GM19043 (cell line): ENCODE data around the gene C2CD2.

Source experiments
- ATAC-seq: cut with Tn5 transposase; IDR thresholded peaks from one replicate; pipeline ENCODE4 v1.9.1; 2021; ENCODE audit warnings: low read depth; ENCODE audit not compliant: unreplicated experiment

Gene C2CD2

GRCh38 chr21:41916888-41917433 lies 36.9 kb downstream of the C2CD2 start:
- ATAC-seq, result no peak

GRCh38 chr21:41914965-41915364 lies 38.9 kb downstream of the C2CD2 start:
- no peak for ATAC-seq

DNA sequence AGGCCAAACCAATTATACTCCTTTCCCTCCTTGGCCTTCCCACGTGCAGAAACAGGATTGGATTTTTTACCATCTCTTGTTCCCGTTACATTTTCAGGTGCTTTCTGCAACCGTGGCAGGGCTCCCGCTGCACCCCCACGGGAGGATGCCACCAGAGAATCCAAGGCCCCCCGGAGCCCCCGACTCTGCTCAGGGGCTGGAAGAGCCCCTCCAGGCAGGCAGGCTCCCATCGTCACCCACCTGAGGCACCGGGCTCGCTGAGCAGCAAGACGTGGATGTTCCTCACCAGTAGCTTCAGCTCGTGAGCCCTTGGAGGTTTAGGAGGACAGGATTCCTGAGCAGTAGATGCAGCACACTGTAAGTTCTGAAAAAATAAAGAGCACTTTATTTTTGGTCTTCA lies 39.5 kb downstream of the C2CD2 start:
- no peak for ATAC-seq

- no peak for ATAC-seq
These were observed 40.6 kb downstream of the C2CD2 start for GRCh38 chr21:41913230-41913629.

DNA sequence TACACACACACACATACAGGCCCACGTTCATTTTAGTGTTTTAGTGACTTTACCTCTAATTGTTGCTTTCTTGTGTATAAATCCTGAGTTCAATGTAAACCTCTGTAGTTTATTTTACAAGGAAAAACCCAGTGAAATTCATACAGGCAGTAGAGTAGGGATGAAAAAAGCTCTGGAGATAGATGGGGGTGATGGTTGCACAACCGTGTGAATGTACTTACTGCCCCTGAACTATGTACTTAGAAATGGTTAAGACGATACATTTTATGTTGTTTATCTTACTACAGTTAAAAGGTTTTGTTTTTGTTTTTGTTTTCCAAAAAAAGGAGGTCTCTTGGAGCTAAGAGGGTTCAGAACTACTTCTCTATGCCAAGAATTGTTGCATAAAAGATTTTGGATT lies 45.0 kb downstream of the C2CD2 start:
- ATAC-seq, result no peak

GRCh38 chr21:41907496-41908258 lies 46.1 kb downstream of the C2CD2 start:
- no peak for ATAC-seq

GRCh38 chr21:41906770-41907169 lies 47.0 kb downstream of the C2CD2 start:
- ATAC-seq, result no peak

- ATAC-seq, result no peak
These were observed 50.1 kb downstream of the C2CD2 start for GRCh38 chr21:41903559-41904351.

- ATAC-seq, result no peak
These were observed 50.9 kb downstream of the C2CD2 start for GRCh38 chr21:41902946-41903345.

DNA sequence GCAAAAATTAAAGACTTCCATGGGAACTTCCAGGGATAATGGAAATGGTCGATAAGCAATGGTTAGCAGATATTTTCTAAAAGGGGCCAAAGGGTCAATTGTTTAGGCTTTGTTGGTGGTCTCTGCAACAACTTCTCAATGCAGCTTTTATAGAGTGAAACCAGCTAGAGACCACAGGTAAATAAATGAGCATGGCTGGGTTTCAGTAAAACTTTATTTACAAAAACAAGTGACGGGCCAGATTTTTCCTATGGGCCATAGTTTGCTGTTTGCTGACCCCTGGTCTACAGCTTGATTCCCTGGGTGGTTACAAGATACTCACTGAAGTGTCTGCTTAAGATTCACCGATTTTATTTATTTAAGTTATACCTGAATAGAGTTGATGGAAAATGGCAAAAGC lies 52.0 kb downstream of the C2CD2 start:
- ATAC-seq, result no peak

DNA sequence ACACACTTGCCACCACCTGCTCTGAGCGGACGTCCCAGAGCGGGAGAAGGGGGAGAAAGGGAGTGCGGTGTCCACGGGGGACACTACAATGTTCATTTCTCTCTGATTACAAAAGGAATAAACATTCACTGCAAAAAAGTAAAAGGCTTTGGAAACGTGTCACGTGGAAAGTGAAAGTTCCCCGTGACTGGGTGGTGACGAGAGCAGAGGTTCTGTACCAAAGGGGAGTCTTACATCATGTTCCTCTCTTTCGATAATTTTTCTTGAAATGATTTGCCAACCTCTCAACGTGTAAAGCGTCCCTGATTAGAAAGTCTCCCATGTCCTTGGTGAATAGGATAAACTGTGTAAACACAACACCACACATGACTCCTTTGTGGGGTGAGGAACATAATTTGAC lies 52.7 kb downstream of the C2CD2 start:
- ATAC-seq, result no peak

DNA sequence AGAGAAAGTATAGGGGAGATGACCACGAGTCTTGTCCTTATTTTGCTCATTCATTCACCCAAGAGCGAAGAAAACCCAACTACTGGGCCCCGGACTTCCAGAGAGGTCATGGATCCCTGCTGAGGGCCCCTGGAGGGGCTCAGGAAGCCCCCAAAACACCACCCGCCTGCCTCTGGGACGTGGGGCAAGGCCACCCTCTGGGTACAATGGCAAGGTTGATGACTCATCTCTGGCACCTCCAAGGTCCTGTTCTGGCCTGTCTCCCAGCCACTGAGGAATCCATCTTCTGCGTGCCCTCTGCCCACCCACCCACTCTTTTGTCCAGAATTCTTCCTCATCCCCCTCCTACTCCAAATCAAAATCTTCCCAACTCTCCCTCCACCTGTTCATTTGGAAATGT lies 53.4 kb downstream of the C2CD2 start:
- no peak for ATAC-seq

GRCh38 chr21:41899426-41900202 lies 54.2 kb downstream of the C2CD2 start:
- ATAC-seq, result no peak

- no peak for ATAC-seq
These were observed 54.8 kb downstream of the C2CD2 start for GRCh38 chr21:41898998-41899397.

- no peak for ATAC-seq
These were observed 56.1 kb downstream of the C2CD2 start for GRCh38 chr21:41897700-41898099.

GRCh38 chr21:41897047-41897669 lies 56.7 kb downstream of the C2CD2 start:
- ATAC-seq, result no peak

GRCh38 chr21:41895643-41896493 lies 58.0 kb downstream of the C2CD2 start:
- no peak for ATAC-seq

DNA sequence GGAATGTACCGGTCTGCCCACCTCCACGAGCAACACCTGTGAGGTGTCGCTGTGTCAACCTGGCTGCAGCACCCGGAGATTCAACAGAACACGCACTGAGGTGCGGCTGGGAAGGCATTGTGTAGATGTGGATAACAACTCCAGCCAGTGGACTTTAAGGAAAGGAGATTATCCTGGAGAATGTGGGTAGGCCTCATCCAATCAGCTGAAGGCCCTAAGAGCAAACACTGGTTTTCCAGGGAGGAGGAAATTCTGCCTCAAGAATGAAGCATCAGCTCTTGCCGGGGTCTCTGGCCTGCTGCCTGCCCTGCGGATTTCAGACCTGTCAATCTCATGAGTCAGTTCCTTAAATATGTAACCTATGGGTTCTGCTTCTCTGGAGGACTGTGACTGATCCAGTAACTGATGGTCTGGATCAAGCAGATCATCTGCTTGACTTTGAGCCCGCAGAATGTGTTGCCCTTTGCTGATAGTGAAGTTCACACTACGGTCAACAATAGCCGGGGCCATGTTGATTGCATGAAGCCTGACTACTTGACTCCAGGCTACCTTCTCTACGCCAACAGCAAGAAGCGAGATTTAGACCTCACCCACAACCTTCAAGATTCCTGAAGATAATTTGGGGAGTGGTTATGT lies 58.8 kb downstream of the C2CD2 start:
- no peak for ATAC-seq

DNA sequence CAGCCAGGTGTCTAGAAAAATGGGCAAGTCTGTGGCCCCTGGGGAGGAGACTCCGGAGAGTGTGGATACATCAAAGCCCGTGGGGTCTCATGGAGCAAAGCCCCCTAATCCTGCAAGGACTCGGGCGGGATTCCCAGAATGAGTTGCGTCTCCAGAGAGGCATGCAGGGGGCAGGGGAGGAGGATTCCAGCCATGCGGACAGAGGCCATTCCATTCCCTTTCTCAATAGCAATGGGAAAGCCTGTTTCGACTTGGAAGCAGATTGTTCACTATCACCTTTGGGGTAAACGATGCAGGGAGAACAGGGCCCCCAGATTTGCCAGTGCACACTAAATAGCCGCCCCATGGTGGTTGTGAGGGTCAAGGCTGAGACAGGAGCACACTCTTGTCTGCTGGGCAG lies 59.3 kb downstream of the C2CD2 start:
- ATAC-seq, result no peak
